Measurements from ENCODE around the gene DNAJA4.

Gene DNAJA4

GRCh38 chr15:78291698-78292097 lies 27.3 kb downstream of the DNAJA4 start:
- no peak for TF ChIP-seq POLR2A (IDR thresholded peaks at IDR 0.05; ENCODE audit: low read depth, low read length)
- no peak for TF ChIP-seq TAF1 (IDR thresholded peaks at IDR 0.05; ENCODE audit: borderline replicate concordance, low read depth, low read length)
- no peak for TF ChIP-seq POLR2AphosphoS5 (IDR thresholded peaks at IDR 0.05; ENCODE audit: low read depth, low read length)
- FAIRE-seq (no peak), DNase-seq (ENCODE audit: insufficient read length) (no peak)

- DNase-seq (ENCODE audit: insufficient read length) (no peak), FAIRE-seq (no peak)
- TF ChIP-seq POLR2AphosphoS5 (IDR thresholded peaks at IDR 0.05; ENCODE audit: low read depth, low read length) (no peak), TAF1 (IDR thresholded peaks at IDR 0.05; ENCODE audit: borderline replicate concordance, low read depth, low read length) (no peak), POLR2A (IDR thresholded peaks at IDR 0.05; ENCODE audit: low read depth, low read length) (no peak)
Measured at GRCh38 chr15:78292219-78292618, 27.9 kb downstream of the DNAJA4 start.

GRCh38 chr15:78299101-78299930 lies 35.0 kb downstream of the DNAJA4 start, which contains the start of gene SKIC8:
Gene SKIC8, minus strand, starts transcription at chr15:78299609. Its CDS starts 3,923 bp downstream, at chr15:78295686.
- DNase-seq (ENCODE audit: insufficient read length) (peak; percentile 90), FAIRE-seq (peak; percentile 99)
- TF ChIP-seq POLR2AphosphoS5 (IDR thresholded peaks at IDR 0.05; ENCODE audit: low read depth, low read length): peak; percentile 96
- TF ChIP-seq TAF1 (IDR thresholded peaks at IDR 0.05; ENCODE audit: borderline replicate concordance, low read depth, low read length): peak; percentile 85; the same call in 1 of the 2 replicates
- TF ChIP-seq POLR2A (IDR thresholded peaks at IDR 0.05; ENCODE audit: low read depth, low read length): peak; percentile 97

GRCh38 chr15:78301326-78301725 lies 37.0 kb downstream of the DNAJA4 start:
- FAIRE-seq (no peak), DNase-seq (ENCODE audit: insufficient read length) (no peak)
- TF ChIP-seq POLR2A (IDR thresholded peaks at IDR 0.05; ENCODE audit: low read depth, low read length): no peak
- TF ChIP-seq TAF1 (IDR thresholded peaks at IDR 0.05; ENCODE audit: borderline replicate concordance, low read depth, low read length): no peak
- TF ChIP-seq POLR2AphosphoS5 (IDR thresholded peaks at IDR 0.05; ENCODE audit: low read depth, low read length): no peak

GRCh38 chr15:78301828-78302227 lies 37.5 kb downstream of the DNAJA4 start:
- DNase-seq (ENCODE audit: insufficient read length) (no peak), FAIRE-seq (no peak)
- TF ChIP-seq POLR2A (IDR thresholded peaks at IDR 0.05; ENCODE audit: low read depth, low read length) (no peak), TAF1 (IDR thresholded peaks at IDR 0.05; ENCODE audit: borderline replicate concordance, low read depth, low read length) (no peak), POLR2AphosphoS5 (IDR thresholded peaks at IDR 0.05; ENCODE audit: low read depth, low read length) (no peak)

- TF ChIP-seq POLR2AphosphoS5 (IDR thresholded peaks at IDR 0.05; ENCODE audit: low read depth, low read length): no peak
- TF ChIP-seq TAF1 (IDR thresholded peaks at IDR 0.05; ENCODE audit: borderline replicate concordance, low read depth, low read length): no peak
- TF ChIP-seq POLR2A (IDR thresholded peaks at IDR 0.05; ENCODE audit: low read depth, low read length): no peak
- no peak for FAIRE-seq
- DNase-seq (ENCODE audit: insufficient read length): no peak
Measured at GRCh38 chr15:78302579-78303312, 38.4 kb downstream of the DNAJA4 start.

GRCh38 chr15:78304216-78305066 lies 40.1 kb downstream of the DNAJA4 start:
- no peak for TF ChIP-seq POLR2A (IDR thresholded peaks at IDR 0.05; ENCODE audit: low read depth, low read length)
- no peak for DNase-seq (ENCODE audit: insufficient read length)
- FAIRE-seq: no peak

GRCh38 chr15:78306176-78306774 lies 41.9 kb downstream of the DNAJA4 start:
- no peak for TF ChIP-seq POLR2AphosphoS5 (IDR thresholded peaks at IDR 0.05; ENCODE audit: low read depth, low read length)
- no peak for TF ChIP-seq TAF1 (IDR thresholded peaks at IDR 0.05; ENCODE audit: borderline replicate concordance, low read depth, low read length)
- no peak for TF ChIP-seq POLR2A (IDR thresholded peaks at IDR 0.05; ENCODE audit: low read depth, low read length)
- DNase-seq (ENCODE audit: insufficient read length) (no peak), FAIRE-seq (no peak)

GRCh38 chr15:78307976-78308375 lies 43.6 kb downstream of the DNAJA4 start:
- no peak for DNase-seq (ENCODE audit: insufficient read length)
- FAIRE-seq: no peak
- TF ChIP-seq POLR2A (IDR thresholded peaks at IDR 0.05; ENCODE audit: low read depth, low read length): no peak

- DNase-seq (ENCODE audit: insufficient read length) (peak; percentile 53), FAIRE-seq (no peak)
- TF ChIP-seq TAF1 (IDR thresholded peaks at IDR 0.05; ENCODE audit: borderline replicate concordance, low read depth, low read length): no peak
- TF ChIP-seq POLR2AphosphoS5 (IDR thresholded peaks at IDR 0.05; ENCODE audit: low read depth, low read length): no peak
- TF ChIP-seq POLR2A (IDR thresholded peaks at IDR 0.05; ENCODE audit: low read depth, low read length): no peak
Measured at GRCh38 chr15:78308422-78309032, 44.2 kb downstream of the DNAJA4 start.
